Muscle layer of duodenum (tissue), 2 donors: Measurements from ENCODE around the gene PPHLN1.
"Not testable (repeated sequence)": the region's sequence is repeated elsewhere in the genome, so short reads cannot be mapped to it uniquely, and the experiment has no call there.

Source experiments
- H3K27ac ChIP-seq: one replicate; pipeline ENCODE4 v1.7.0; 2013; ENCODE audit warnings: mild to moderate bottlenecking, low read length
- H3K27me3 ChIP-seq: one replicate; pipeline ENCODE4 v1.7.0; 2013; ENCODE audit warnings: low read depth, mild to moderate bottlenecking, control low read depth, low read length
- H3K36me3 ChIP-seq, 2 donors: one replicate each; pipeline ENCODE4 v1.7.0; 2013; ENCODE audit warnings: low read length in 2 of 2, control low read depth in 1 of 2, mild to moderate bottlenecking in 1 of 2; ENCODE audit not compliant: insufficient read depth in 2 of 2, control insufficient read depth in 1 of 2
- H3K4me1 ChIP-seq, 2 donors: one replicate each; pipeline ENCODE4 v1.7.0; 2013; ENCODE audit warnings: low read length in 2 of 2, mild to moderate bottlenecking in 2 of 2, control low read depth in 1 of 2, moderate library complexity in 1 of 2; ENCODE audit not compliant: insufficient read depth in 2 of 2, control insufficient read depth in 1 of 2
- H3K4me3 ChIP-seq, 2 donors: one replicate each; pipeline ENCODE4 v1.7.0; 2013; ENCODE audit warnings: low read length in 2 of 2, low read depth in 1 of 2, mild to moderate bottlenecking in 1 of 2
- H3K9me3 ChIP-seq, 2 donors: one replicate each; pipeline ENCODE4 v1.7.0; 2013; ENCODE audit warnings: low read length in 2 of 2, control low read depth in 1 of 2, mild to moderate bottlenecking in 1 of 2; ENCODE audit not compliant: control insufficient read depth in 1 of 2
- donor health status: healthy.

The PPHLN1 gene

DNA sequence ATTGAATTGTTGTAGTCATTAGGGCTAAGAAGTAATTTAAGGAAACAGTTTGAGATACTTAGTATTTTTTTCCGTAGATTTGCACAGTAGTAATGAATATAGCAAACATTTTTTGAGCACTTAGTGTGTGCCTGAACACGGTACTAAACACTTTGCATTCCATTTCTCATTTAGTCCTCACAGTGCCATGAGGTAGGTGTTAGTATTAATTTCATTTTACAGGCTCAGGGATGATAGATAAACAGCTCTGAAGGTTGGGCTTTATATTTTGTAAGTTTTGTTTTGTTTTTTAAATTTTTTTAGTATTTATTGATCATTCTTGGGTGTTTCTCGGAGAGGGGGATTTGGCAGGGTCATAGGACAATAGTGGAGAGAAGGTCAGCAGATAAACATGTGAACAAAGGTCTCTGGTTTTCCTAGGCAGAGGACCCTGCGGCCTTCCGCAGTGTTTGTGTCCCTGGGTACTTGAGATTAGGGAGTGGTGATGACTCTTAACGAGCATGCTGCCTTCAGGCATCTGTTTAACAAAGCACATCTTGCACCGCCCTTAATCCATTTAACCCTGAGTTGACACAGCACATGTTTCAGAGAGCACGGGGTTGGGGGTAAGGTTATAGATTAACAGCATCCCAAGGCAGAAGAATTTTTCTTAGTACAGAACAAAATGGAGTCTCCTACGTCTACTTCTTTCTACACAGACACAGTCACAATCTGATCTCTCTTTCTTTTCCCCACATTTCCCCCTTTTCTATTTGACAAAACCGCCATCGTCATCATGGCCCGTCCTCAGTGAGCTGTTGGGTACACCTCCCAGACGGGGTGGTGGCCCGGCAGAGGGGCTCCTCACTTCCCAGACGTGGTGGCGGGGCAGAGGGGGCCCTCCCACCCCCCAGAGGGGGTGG lies 23.4 kb downstream of the PPHLN1 start:
- H3K4me1 ChIP-seq, H3K4me3 ChIP-seq, H3K36me3 ChIP-seq, H3K27me3 ChIP-seq, H3K9me3 ChIP-seq, H3K27ac ChIP-seq: not testable (repeated sequence)

DNA sequence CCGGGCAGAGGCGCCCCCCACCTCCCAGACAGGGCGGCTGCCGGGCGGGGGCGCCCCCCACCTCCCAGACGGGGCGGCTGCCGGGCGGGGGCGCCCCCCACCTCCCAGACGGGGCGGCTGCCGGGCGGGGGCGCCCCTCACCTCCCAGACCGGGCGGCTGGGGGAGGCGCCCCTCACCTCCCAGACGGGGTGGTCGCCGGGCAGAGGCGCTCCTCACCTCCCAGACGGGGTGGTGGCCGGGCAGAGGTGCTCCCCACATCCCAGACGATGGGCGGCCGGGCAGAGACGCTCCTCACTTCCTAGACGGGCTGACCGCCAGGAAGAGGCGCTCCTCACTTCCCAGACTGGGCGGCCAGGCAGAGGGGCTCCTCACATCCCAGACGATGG lies 24.0 kb downstream of the PPHLN1 start:
- not testable (repeated sequence) for H3K36me3 ChIP-seq, H3K27ac ChIP-seq, H3K27me3 ChIP-seq, H3K4me1 ChIP-seq, H3K9me3 ChIP-seq, H3K4me3 ChIP-seq

- no peaks in the 10 kb centered on the region for H3K9me3 ChIP-seq
- H3K27me3 ChIP-seq: no peaks in the 10 kb centered on the region
- peaks cover 0 to 5% of the 10 kb centered on the region in 2 donors for H3K36me3 ChIP-seq
- no peaks in the 10 kb centered on the region for H3K4me1 ChIP-seq
- no peak overlapping the region for H3K27ac ChIP-seq
- H3K4me3 ChIP-seq: no peak overlapping the region
Measured at GRCh38 chr12:42356344-42356743, 30.4 kb downstream of the PPHLN1 start.

- H3K36me3 ChIP-seq: peaks cover 0 to 5% of the 10 kb centered on the region in 2 donors
- no peaks in the 10 kb centered on the region for H3K4me1 ChIP-seq
- H3K27ac ChIP-seq: no peak overlapping the region
- H3K27me3 ChIP-seq: no peaks in the 10 kb centered on the region
- H3K4me3 ChIP-seq: no peak overlapping the region
- no peaks in the 10 kb centered on the region for H3K9me3 ChIP-seq
Measured at GRCh38 chr12:42360747-42361403, 34.9 kb downstream of the PPHLN1 start.

- H3K27ac ChIP-seq: no peak overlapping the region
- no peaks in the 10 kb centered on the region for H3K9me3 ChIP-seq
- H3K4me1 ChIP-seq: no peaks in the 10 kb centered on the region
- H3K27me3 ChIP-seq: no peaks in the 10 kb centered on the region
- H3K4me3 ChIP-seq: no peak overlapping the region
- H3K36me3 ChIP-seq: no peaks in the 10 kb centered on the region
Measured at GRCh38 chr12:42361909-42362646, 36.1 kb downstream of the PPHLN1 start.

GRCh38 chr12:42362647-42363260 lies 36.8 kb downstream of the PPHLN1 start:
- no peaks in the 10 kb centered on the region for H3K9me3 ChIP-seq
- H3K27ac ChIP-seq: no peak overlapping the region
- no peaks in the 10 kb centered on the region for H3K27me3 ChIP-seq
- no peaks in the 10 kb centered on the region for H3K4me1 ChIP-seq
- no peak overlapping the region for H3K4me3 ChIP-seq
- H3K36me3 ChIP-seq: no peaks in the 10 kb centered on the region

DNA sequence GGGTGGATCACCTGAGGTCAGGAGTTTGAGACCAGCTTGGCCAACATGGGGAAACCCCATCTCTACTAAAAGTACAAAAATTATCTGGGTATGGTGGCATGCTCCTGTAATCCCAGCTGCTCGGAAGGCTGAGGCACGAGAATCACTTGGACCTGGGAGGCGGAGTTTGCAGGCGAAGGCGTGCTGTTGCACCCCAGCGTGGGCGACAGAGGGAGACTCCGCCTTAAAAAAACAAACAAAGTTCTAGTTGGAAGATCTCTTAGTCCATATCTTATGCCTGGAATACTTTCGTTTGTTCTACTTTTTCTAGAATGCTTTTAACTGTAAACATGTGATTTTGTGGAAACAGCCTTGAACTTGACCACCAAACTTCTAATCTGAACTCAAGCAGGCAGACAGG lies 38.7 kb downstream of the PPHLN1 start:
- H3K9me3 ChIP-seq: no peaks in the 10 kb centered on the region
- no peaks in the 10 kb centered on the region for H3K36me3 ChIP-seq
- H3K27ac ChIP-seq: no peak overlapping the region
- no peaks in the 10 kb centered on the region for H3K4me1 ChIP-seq
- H3K4me3 ChIP-seq: no peak overlapping the region
- H3K27me3 ChIP-seq: no peaks in the 10 kb centered on the region

- Histone ChIP-seq H3K4me3 (no peak overlapping the region), H3K27me3 (no peaks in the 10 kb centered on the region), H3K27ac (no peak overlapping the region), H3K4me1 (no peaks in the 10 kb centered on the region), H3K9me3 (no peaks in the 10 kb centered on the region), H3K36me3 (no peaks in the 10 kb centered on the region)
Measured at GRCh38 chr12:42365486-42365885, 39.5 kb downstream of the PPHLN1 start.

GRCh38 chr12:42370013-42370412 lies 44.0 kb downstream of the PPHLN1 start:
- peaks cover 0 to 2% of the 10 kb centered on the region in 2 donors for H3K36me3 ChIP-seq
- no peak overlapping the region for H3K27ac ChIP-seq
- no peaks in the 10 kb centered on the region for H3K4me1 ChIP-seq
- no peaks in the 10 kb centered on the region for H3K27me3 ChIP-seq
- no peak overlapping the region for H3K4me3 ChIP-seq
- no peaks in the 10 kb centered on the region for H3K9me3 ChIP-seq

- H3K4me3 ChIP-seq: no peak overlapping the region
- H3K36me3 ChIP-seq: peaks cover 8% of the 10 kb centered on the region in 2 donors
- no peak overlapping the region for H3K27ac ChIP-seq
- H3K27me3 ChIP-seq: no peaks in the 10 kb centered on the region
- no peaks in the 10 kb centered on the region for H3K4me1 ChIP-seq
- no peaks in the 10 kb centered on the region for H3K9me3 ChIP-seq
Measured at GRCh38 chr12:42372154-42372791, 46.3 kb downstream of the PPHLN1 start.

DNA sequence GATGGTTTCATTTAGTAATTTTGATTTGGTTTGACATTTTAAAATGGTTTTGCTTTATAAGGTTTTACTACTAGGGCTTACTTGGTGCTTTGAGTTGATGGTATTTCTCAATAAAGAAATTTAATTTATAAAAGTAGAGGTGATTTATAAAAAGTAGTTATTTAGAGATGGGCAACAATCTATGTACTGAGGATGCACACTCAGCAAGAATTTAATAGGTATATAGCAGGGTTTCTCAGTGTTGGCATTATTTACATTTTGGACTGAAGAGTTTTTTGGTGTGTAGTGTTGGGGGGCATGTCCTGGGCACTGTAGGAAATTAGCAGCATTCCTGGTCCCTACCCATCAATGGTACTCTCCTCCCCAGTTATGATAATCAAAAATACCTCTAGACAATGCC lies 47.7 kb downstream of the PPHLN1 start:
- no peaks in the 10 kb centered on the region for H3K4me1 ChIP-seq
- no peak overlapping the region for H3K27ac ChIP-seq
- no peaks in the 10 kb centered on the region for H3K27me3 ChIP-seq
- H3K36me3 ChIP-seq: peaks cover 8% of the 10 kb centered on the region in 2 donors
- H3K9me3 ChIP-seq: no peaks in the 10 kb centered on the region
- H3K4me3 ChIP-seq: no peak overlapping the region
